GM19351 (cell line): ENCODE measurements around the gene KIF1C.

Experiments
- ATAC-seq: cut with Tn5 transposase; IDR thresholded peaks from one replicate; pipeline ENCODE4 v1.9.1; 2021; ENCODE audit warnings: mild to moderate bottlenecking, moderate library complexity; ENCODE audit not compliant: unreplicated experiment

KIF1C gene

DNA sequence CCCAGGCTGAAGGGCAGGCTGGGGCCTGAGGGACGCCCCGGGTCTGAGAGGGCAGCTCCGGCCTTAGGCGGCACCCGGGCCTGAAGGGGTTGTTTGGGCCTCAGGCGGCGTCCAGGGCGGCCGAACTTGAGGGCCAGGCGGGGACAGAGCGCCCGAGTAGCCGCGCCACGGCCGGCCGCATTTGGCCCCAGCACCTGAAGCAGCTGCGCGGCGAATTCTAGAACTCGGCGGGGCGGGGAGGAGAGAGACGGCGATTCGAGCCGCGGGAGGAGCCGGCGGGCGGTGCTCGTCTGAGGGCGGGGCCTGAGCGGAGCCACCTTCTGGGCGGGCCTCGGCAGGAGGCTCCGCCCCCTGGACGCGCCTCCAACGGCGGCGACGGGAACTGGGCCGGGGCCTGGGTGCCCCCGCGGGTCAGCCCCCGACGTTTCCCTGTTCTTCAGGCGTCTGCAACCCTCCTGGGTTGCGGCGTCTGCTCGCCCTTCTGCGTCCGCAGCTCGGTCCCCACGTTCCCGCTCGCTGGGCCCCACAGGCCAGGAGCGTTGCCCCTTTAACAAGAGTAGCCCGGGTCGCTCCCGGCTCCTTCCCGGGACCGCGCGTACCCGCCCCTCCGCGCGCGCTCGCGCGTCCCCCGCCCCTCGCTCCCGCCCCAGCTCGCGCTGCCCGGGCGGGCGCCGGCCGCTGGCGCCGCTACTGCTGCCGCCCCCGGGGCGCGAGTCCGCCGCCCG, at the start of gene KIF1C, which contains the start of gene INCA1:
KIF1C (plus strand) TSS at position 649 of the 725 bp plus-strand sequence. CDS start 2,297 bp downstream, outside the sequence.
INCA1 (minus strand) TSS at position 221 of the 725 bp plus-strand sequence. CDS start 3,085 bp downstream, outside the sequence.
- ATAC-seq, result peak; percentile 88

DNA sequence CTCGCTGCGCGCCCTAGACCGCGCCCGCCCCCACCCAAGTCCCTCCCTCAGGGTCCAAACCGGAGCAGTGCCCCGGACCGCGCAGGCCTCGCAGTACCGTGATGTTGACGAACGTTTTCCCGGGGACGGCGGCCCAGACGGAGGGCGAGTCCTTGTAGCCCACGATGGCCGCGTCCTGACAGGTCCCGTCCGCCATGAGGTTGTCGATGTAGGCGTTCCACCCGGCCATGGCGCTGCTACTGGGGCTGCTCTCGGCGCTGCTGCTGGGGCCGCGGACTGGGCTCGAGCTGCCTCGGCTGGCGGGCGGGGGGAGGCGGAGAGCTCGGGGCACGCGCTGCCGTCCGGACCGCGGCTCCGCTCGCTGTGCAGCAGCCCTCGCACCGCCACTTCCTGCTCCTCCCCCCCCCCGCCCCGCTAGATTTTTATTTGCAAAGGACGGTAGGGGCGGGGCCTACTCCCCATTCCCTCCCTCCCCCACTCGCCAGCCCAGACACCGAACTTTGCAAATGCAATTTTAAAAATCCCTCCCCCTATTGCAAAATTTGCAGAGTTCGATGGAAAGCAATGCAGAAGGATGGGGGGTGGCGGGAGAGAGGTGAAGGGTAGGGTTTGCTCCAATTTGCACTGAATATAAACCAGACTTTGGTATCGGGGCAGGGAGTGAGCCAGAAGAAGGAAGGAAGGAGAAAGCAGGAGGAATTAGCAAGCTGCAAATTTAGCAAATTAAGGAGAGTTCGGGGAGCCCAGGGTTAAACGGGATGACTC, 49.4 kb upstream of the KIF1C start, which contains the start of gene PFN1:
PFN1 (minus strand) TSS at position 365 of the 765 bp plus-strand sequence; CDS start at position 229, 136 bp downstream.
- ATAC-seq, result no peak

DNA sequence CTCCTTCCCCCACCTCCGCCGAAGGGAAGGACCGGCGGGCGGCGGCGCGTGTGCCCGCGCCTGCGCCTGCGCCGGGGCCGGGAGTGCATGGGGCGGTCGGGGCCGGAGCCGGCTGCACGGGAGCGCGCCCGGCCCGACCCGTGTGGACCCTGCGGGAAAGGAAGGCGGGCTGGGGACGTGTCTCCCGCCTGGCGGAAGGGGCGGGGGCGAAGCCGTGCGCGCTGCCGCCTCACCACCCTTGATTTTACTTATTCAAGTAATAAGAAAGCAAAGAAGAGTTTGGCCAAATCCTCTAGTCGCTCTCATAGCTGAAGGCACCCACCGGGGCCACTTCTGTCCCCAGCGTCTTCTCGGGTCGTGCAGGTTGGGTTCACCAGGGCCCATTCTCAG, 48.8 kb upstream of the KIF1C start:
- peak; percentile 30 for ATAC-seq

DNA sequence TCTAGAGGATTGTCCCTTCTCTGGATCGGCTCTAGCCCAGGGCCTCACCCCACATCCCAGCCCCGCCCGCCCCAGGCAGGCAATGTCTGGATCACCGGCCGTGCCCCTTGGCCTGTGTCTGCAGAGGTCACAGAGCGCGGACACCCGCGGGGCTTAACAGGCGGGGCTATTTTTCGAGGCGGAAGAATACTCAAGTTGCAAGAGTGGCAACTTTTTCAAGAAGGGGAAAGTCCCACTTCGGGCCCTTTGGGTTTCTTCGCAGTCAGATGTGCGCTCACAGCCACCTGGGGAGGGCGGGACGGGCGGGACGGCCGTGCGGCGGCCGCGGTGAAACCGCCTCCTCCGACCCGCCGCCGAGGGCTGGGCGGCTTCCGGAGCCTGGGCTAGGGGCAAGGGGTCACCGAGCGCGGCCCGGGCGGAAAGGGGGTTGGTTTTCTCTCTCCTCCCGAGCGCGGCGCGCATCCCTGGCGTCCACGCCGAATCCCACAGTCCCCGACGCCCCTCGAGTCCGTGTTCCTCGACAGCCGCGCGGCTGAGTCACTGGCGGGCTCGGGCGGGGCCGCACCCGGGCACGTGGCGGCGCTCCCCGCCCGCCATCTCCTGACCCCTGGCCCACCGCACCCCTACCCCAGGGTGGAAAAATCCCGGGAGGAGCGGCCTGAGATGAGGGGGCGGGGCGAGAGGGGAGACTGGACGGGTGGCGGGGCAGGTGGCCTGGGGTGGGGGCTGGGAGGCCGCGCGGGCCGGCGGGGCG, 48.3 kb upstream of the KIF1C start:
- peak; percentile 31 for ATAC-seq

DNA sequence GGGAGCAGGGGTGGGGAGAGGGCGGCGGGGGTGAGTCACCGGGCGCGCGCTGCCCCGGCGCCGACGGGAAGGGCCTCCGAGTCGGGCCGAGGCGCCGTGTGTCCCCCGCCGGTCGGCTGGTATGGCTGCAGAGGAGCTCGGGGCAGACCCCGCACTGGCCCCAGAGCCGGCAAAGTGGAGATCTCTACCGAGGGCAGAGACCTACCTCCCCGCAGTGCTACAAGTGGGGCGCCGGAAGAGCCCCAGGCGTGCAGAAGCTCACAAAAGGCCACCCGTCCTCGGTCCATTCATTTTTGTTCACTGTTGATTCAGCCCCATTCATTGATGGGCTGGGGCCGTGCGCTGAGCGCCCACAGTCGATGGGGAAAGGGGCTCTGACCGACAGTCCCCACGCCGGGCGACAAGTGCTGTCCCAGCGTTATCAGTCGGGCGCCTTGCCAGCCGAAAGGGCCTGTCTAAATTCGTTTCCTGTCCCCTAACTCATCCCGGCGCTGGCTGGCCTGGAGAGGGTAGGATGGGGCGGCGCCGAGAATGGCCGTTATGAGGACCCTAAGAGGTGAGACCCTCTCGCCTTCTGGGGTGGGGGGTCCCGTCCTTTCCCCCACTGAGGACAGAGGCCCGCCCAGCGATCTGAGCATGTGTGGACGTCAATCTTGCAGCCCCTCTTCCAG, 47.5 kb upstream of the KIF1C start:
- ATAC-seq, result no peak

DNA sequence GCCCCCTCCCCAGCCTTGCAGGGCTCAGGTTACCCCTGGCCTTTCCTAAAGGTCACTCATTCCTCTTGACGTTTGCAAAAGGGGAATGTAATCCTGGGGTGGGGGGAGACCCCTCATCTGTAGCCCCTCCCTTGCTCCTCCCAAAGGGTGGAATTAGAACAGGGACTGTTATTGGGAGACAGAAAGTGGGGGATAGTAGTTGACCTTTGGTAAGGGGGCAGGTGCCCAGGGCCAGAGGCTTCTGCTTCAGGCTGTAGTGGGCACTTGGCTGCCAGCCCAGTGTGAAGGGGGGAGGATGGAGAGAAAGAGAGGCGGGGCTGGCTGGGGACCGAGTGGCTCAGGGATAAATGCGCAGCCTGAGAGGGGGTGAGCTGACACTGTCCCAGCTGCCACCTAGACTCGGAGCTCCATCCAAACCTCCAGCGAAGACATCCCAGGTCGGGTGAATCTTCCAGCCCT, 47.0 kb upstream of the KIF1C start, which contains the start of gene ENO3:
ENO3 (plus strand) TSS at position 374 of the 459 bp plus-strand sequence. CDS start 711 bp downstream, outside the sequence.
- ATAC-seq, result no peak

DNA sequence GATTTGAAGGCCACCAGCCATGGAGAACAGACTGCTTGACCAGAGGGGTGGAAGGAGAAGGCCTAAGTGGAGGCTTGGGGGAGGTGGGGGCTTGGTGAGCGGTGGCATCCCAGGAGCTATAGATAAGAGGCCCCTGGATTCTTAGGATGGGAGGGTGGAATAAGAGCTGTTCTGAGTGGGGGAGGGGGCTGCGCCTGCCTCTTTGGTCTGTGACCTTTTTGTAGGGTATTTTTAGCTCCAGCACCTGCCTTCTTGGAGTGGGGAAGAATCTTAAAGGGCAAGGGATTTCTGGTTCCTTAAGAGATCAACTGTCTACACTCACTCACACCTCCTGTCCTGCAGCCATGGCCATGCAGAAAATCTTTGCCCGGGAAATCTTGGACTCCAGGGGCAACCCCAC, 46.3 kb upstream of the KIF1C start:
- no peak for ATAC-seq

DNA sequence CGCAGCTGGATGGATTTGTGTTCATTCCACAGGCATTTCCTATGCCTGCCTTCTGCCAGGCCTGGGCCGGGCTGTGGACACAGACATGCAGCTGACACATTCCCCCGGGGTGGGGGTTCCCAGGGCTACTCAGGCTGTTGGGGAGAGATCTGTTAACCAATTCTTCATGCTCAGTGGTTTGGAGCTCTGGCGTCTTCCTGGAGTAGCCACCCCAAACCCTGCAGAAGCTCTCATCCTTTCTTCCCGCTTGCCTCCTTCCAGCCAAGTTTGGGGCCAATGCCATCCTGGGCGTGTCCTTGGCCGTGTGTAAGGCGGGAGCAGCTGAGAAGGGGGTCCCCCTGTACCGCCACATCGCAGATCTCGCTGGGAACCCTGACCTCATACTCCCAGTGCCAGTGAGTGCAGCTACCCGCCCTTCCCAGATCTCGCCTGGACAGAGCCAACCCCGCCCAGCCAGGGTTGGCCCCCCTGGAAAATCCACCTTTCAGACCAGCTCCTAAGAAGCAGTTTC, 44.2 kb upstream of the KIF1C start:
- no peak for ATAC-seq

DNA sequence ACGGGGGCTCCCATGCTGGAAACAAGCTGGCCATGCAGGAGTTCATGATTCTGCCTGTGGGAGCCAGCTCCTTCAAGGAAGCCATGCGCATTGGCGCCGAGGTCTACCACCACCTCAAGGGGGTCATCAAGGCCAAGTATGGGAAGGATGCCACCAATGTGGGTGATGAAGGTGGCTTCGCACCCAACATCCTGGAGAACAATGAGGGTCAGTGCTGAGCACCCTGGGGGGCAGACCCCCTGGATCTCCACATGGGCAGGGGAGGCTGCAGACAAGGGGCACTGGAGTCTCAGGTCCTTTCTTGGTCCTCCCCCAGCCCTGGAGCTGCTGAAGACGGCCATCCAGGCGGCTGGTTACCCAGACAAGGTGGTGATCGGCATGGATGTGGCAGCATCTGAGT, 42.7 kb upstream of the KIF1C start:
- no peak for ATAC-seq

DNA sequence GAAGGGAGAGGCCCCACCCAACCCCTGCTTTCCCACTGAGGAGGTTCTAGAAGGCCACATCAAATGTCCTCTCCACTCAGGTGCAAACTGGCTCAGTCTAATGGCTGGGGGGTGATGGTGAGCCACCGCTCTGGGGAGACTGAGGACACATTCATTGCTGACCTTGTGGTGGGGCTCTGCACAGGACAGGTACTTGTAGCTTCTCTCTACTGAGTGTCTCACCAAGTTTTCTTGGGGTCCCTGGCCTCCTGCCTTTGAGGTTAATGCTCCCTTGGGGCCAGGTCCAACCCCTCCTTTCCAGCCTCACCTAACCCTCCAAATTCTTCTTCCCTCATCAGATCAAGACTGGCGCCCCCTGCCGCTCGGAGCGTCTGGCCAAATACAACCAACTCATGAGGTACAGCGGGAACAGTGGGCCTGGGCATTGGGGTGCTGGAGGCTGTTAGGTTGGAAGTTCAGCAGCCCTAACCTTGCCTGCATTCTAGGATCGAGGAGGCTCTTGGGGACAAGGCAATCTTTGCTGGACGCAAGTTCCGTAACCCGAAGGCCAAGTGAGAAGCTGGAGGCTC, 41.2 kb upstream of the KIF1C start:
- ATAC-seq, result no peak

DNA sequence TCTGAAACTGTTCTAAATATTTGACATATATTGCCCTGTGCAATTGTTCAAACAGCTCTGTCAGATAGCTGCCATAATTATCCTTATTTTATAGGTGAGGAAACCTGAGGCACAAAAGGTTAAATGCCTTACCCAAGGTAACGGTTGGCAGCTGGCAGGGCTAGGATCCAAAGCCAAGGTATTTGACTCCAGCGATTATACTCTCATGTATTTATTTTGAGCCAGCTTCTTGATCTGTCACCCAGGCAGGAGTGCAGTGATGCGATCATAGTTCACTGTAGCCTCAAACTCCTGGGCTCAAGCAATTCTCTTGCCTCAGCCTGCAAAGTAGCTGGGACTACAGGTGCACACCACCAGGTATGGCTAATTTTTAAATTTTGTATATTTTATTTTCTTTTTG, 39.6 kb upstream of the KIF1C start:
- ATAC-seq, result no peak

DNA sequence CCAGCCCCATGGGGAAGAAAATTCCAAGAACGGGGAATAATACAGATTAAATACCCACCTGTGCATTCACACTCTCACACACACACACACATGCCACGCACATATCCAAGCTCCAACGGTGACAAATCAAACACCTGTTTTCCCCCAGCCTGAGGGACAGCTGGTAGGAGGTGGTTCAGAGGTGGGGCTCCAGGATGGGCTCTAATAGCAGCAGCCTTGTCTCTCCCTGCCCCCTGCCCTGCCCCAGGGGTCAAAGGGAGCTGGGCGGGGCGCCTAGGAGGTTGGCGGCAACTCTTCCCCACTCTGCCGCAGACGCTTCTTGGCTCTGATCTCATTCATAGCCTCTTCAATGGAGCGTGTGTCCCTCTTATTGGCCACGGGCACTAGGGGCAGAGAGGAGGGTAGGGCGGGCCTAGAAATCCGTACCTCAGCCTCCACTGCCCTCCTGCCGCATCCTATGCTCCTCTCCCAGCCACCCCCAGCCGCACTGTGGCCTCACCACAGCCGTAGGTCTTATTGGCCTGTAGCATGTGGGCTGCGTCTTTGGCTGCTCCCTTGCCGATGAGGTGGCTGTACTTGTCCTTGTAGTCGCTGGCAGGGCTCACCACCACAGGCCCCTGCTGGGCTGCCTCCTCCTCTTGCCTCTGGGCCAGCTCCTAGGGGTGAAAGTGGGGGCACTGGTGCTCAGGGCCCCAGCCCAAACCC, 38.3 kb upstream of the KIF1C start:
- no peak for ATAC-seq

DNA sequence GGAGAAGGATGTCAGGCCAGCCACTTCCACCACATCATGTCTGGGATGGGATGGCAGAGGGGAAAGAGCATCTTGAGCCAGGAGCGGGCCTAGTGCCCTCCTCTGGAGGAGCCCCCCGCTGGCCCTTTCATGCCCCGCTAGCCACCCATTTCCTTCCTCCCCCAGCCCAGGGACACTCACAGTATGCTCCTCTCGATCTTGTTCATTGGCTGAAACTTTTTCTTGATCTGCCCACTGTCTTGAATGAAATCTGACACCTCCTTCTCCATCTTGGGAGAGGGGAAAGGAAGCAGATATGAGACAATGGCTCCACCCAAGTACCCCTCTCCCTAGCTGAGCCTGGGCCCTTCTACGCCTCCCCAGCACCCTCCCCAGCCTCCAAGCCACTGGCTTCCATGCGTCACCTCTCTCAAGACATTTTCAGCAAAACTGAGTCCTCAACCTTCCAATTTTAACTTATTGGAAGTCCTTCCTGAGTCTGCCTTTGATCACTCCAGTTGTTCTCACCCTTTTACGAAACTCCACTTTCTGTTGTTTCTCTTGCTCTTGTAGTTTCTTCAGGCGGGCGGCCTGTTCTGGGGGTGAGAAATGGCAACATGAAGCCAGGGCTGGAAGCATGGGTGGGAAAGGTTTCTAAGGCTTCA, 37.3 kb upstream of the KIF1C start:
- ATAC-seq, result no peak

DNA sequence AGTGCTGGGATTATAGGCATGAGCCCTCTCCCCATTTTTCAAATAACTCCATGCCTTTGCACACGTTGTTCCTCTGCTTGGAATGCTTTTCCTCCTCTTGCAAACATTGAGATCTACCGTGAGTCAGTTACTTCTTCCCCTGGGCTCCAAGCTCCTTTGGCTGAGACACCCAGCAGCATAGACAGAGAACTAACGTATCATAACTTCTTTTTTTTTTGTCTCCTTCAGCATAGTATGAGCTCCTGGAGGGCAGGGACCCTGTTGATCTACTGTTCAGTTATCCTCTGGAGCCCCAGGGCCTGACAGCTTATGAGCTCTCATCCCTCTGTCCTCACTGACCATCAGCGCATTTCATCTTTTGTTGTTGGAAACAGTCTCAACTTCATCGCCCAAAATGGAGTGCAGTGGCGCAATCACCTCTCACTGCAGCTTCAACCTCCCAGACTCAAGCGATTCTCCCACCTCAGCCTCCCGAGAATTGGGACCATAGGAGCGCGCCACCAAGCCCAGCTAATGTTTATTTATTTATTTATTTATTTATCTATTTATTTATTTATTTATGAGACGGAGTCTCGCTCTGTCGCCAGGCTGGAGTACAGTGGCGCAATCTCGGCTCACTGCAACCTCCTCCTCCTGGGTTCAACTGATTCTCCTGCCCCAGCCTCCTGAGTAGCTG, 32.3 kb upstream of the KIF1C start:
- no peak for ATAC-seq

DNA sequence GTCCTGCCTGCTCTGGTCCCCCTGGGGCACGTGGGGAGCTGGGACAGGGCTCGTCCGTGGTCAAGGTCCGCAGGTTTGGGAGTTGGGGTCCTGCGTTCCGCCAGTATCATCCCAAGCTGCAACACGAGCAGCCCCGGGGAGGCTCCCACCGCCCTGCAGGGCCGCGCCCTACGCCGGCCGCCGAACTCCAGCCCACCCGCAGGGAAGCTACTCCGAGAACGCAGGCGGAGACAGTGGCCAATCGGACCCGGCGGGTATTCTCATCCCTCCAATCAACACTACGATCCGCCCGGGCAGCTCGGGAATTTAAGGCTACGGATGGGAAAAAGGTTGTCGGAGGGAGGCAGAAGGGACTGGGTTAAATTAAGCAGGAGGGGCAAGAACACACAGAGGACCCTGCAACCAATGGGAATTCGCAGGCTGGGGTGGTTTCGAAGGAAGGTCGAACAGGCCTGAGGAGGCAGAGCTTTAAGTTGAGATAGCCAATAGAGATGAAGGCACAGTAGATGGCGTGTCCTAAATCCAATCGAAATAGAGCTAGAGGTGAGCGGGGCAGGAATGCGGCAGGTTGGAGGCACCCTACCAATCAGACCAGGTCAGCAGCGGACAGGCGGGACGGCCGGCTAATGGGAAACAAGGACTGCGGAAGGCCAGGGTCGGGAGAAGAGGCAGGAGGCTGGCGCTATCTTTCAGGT, 30.8 kb upstream of the KIF1C start:
- peak; percentile 78 for ATAC-seq

DNA sequence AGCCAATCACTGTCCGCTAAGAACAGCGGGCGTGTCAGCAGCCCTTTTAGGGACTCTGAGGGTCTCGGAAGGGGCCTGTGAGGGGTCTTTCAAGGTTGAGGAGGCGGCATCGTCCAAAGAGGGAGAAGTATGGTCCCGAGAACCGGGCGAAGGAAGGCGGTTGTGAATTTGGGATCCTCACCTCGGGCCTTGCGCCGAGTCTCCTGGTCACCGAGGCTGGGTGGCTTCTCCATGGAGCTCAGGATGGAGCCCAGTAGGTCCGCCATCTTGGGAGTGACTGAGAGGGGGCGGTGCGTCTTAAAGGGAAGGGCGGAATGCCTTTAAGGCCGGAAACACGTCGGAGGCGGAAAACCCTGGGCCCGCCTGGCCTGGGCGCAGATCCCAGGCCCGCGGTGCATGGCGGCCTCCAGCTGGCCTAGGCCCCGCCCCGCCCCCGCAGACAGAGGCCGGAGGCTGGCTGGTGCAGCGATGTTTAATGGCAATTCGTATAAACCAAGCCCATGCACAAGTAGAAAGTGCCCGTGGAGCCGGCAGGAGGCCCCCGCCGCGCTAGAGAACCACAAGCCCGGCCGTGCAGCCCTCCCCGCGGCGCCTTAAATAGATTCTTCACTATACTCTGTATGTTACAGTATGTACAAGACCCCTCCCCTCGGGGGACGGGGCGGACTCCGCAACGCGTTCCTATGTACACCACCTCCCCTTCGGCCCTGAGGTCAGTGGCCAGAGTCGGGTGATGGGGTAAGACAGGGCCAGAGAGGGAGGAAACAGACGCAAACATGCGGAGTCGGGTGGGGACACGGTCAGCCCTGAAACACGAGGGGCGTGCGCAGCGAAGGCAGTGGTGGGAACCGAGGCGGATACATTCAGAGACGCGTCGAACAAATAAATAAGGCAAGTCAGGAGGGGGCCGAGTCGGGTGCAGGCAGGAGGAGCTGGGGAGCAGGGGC, 29.9 kb upstream of the KIF1C start, which contains the start of gene SPAG7:
SPAG7 (minus strand) TSS at position 279 of the 947 bp plus-strand sequence; CDS start at position 266, 13 bp downstream.
- peak; percentile 59 for ATAC-seq
